ENCODE results near the gene NOTCH1. TPM values are rescaled to one million over a fixed set of nuclear protein-coding genes. Genes with fewer than 3 reads are reported as not detected.

NOTCH1 gene
- total RNA-seq, 1 donor from 2014 or later = 113 TPM

DNA sequence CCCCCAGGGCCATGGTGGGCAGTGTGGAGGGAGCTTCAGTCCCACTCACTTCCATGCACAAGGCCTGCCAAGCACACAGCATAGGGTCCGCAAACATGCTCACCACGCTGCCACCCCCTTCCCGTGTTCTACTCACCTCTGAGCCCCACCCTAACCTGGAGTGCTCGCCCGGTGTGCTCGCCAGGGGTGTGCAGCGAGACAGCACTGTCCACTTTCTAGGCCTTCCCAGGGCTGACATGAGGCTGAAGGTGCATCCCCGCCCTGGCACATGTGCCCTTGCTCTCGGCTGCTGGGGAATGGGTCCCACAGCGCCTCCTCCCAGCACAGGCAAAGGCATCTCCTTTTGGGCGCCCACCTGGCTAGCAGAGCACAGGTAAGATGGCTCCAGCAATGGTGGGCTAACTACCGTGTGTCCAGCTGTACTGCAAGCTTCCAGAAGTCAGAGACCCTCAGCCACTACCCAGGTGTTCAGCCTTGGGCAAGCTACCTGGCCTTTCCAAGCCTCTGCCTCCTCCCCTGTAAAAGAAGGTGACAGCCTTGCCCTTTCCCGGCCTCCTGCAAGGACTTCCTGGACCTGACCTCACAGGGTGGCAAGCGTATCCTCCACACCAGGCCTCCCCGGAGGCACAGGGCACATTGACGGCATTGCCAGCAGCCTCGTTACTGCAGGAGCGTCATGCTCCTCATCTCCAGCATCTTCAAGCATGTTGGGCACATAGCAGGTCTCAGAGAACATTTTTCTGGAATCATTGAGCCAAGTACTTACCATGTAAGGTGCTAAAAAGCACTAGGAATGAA is 58.8 kb downstream of the NOTCH1 start:
- Mint-ChIP-seq H3K4me1 (peaks cover 5% of the 10 kb centered on the region), H3K9me3 (no peaks in the 10 kb centered on the region), H3K27me3 (peaks cover 2% of the 10 kb centered on the region), H3K4me3 (no peak overlapping the region), H3K36me3 (ENCODE audit: low read depth) (peaks cover 2% of the 10 kb centered on the region), H3K27ac (no peak overlapping the region)
- no peak for DNase-seq
- intact Hi-C loops (cut with micrococcal nuclease) = no loop called here

GRCh38 chr9:136486131-136486530 is 59.7 kb downstream of the NOTCH1 start:
- Mint-ChIP-seq H3K27me3 (peaks cover 2% of the 10 kb centered on the region), H3K9me3 (no peaks in the 10 kb centered on the region), H3K4me3 (no peak overlapping the region), H3K4me1 (peaks cover 12% of the 10 kb centered on the region), H3K27ac (no peak overlapping the region), H3K36me3 (ENCODE audit: low read depth) (peaks cover 4% of the 10 kb centered on the region)
- intact Hi-C loops (cut with micrococcal nuclease) = no loop called here
- DNase-seq = no peak

GRCh38 chr9:136485049-136486045 is 60.5 kb downstream of the NOTCH1 start:
- Mint-ChIP-seq H3K4me3 (peak overlapping the region; percentile 57), H3K27ac (no peak overlapping the region), H3K9me3 (no peaks in the 10 kb centered on the region), H3K27me3 (peaks cover 2% of the 10 kb centered on the region), H3K4me1 (peaks cover 13% of the 10 kb centered on the region), H3K36me3 (ENCODE audit: low read depth) (peaks cover 6% of the 10 kb centered on the region)
- peak; percentile 94 for DNase-seq
- intact Hi-C loops (cut with micrococcal nuclease) = loop anchor here (1.0 kb wide), 1 partner anchor 146 kb away; no protein-coding TSS in a partner anchor

GRCh38 chr9:136484153-136485048 is 61.4 kb downstream of the NOTCH1 start:
- peaks cover 18% of the 10 kb centered on the region for H3K4me1 Mint-ChIP-seq
- H3K27me3 Mint-ChIP-seq = peaks cover 2% of the 10 kb centered on the region
- intact Hi-C loops (cut with micrococcal nuclease) = loop anchor here (1.0 to 5.0 kb wide), 3 partner anchors 82 to 968 kb away; partner anchors contain the start of gene SNAPC4
- H3K36me3 Mint-ChIP-seq (ENCODE audit: low read depth) = peaks cover 10% of the 10 kb centered on the region
- H3K4me3 Mint-ChIP-seq = peak overlapping the region; percentile 57
- H3K9me3 Mint-ChIP-seq = no peaks in the 10 kb centered on the region
- H3K27ac Mint-ChIP-seq = peak overlapping the region; percentile 58
- DNase-seq = peak; percentile 70

DNA sequence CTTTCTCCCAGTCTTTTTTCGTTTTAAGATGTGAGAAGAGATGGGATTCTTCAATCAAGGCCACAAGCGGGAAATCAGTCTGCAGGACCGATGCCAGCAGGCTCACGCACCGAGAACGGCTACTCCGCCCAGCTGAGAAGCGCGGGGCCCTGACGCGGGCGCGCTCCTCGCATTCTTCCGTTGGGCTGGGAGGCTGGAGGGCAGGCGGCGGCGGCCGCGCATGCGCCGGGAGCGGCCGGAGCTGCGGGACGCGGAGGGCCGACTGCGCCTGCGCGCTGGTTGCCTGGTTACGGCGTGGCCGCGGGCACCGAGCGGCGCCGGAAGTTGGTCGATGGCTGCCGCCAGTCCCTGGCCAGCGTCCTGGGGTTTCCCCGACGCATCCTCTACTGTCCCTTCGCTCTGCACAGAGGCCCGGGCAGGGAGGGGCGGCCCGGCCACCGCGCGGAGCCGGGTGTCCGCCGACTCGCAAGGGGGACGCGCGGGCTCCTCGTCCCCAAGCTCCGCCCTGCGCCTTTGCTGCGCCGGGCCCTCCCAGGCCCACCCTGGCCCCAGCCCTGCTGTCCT is 62.2 kb downstream of the NOTCH1 start:
- Mint-ChIP-seq H3K27me3 (peaks cover 2% of the 10 kb centered on the region), H3K9me3 (no peaks in the 10 kb centered on the region), H3K36me3 (ENCODE audit: low read depth) (peaks cover 14% of the 10 kb centered on the region), H3K4me3 (peak overlapping the region; percentile 94), H3K4me1 (peaks cover 18% of the 10 kb centered on the region), H3K27ac (peak overlapping the region; percentile 96)
- intact Hi-C loops (cut with micrococcal nuclease) = loop anchor here (1.0 to 5.0 kb wide), 4 partner anchors 56 to 969 kb away; partner anchors contain the start of genes QSOX2 and SNAPC4
- DNase-seq = peak; percentile 99

GRCh38 chr9:136482793-136483588 is 62.9 kb downstream of the NOTCH1 start, which contains the start of gene SEC16A:
SEC16A (minus strand) TSS chr9:136483040; CDS start chr9:136477615, 5,425 bp downstream.
- Mint-ChIP-seq H3K27ac (peak within 1 kb of the TSS; percentile 97), H3K4me1 (peaks cover 20% of the 10 kb centered on the region), H3K36me3 (ENCODE audit: low read depth) (peaks cover 17% of the 10 kb centered on the region), H3K27me3 (peaks cover 2% of the 10 kb centered on the region), H3K9me3 (no peaks in the 10 kb centered on the region), H3K4me3 (peak within 1 kb of the TSS; percentile 94)
- intact Hi-C loops (cut with micrococcal nuclease) = loop anchor here (1.0 to 5.0 kb wide), 4 partner anchors 56 to 969 kb away; partner anchors contain the start of genes QSOX2 and SNAPC4
- DNase-seq = peak; percentile 99

- no peaks in the 10 kb centered on the region for H3K9me3 Mint-ChIP-seq
- H3K4me1 Mint-ChIP-seq = peaks cover 20% of the 10 kb centered on the region
- DNase-seq = peak; percentile 84
- H3K4me3 Mint-ChIP-seq = peak overlapping the region; percentile 94
- H3K27ac Mint-ChIP-seq = peak overlapping the region; percentile 82
- intact Hi-C loops (cut with micrococcal nuclease) = loop anchor here (2.0 to 5.0 kb wide), 3 partner anchors 80 to 970 kb away; partner anchors contain the start of genes QSOX2 and SNAPC4
- peaks cover 2% of the 10 kb centered on the region for H3K27me3 Mint-ChIP-seq
- H3K36me3 Mint-ChIP-seq (ENCODE audit: low read depth) = peaks cover 24% of the 10 kb centered on the region
Measured at GRCh38 chr9:136482046-136482792, 63.6 kb downstream of the NOTCH1 start.

DNA sequence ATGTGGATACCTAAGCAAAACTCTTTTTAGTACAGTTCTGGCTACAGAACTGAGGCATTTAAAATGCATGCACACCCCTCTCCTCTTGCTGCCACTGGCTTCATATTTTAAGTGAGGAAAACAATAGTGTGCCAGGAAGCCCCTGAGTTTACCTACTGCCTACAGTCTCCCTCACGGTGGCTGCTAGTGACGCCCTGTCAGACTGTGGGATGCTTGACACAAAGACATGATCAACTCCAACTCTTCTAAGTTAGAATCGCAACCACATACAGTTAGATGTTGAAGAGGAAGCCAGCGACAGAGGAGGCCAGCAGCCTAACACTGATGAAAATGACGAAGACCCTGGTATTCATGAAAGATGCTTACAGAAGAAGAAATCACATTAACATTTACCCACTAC is 64.3 kb downstream of the NOTCH1 start:
- intact Hi-C loops (cut with micrococcal nuclease) = loop anchor here (5.0 kb wide), 2 partner anchors 79 to 971 kb away; partner anchors contain the start of gene SNAPC4
- peaks cover 2% of the 10 kb centered on the region for H3K27me3 Mint-ChIP-seq
- peaks cover 20% of the 10 kb centered on the region for H3K4me1 Mint-ChIP-seq
- peak; percentile 66 for DNase-seq
- no peaks in the 10 kb centered on the region for H3K9me3 Mint-ChIP-seq
- H3K4me3 Mint-ChIP-seq = peak overlapping the region; percentile 94
- peaks cover 27% of the 10 kb centered on the region for H3K36me3 Mint-ChIP-seq (ENCODE audit: low read depth)
- H3K27ac Mint-ChIP-seq = peak overlapping the region; percentile 82

GRCh38 chr9:136476369-136477150 is 69.3 kb downstream of the NOTCH1 start:
- H3K4me1 Mint-ChIP-seq = peaks cover 13% of the 10 kb centered on the region
- DNase-seq = no peak
- H3K9me3 Mint-ChIP-seq = no peaks in the 10 kb centered on the region
- intact Hi-C loops (cut with micrococcal nuclease) = no loop called here
- no peak overlapping the region for H3K27ac Mint-ChIP-seq
- no peaks in the 10 kb centered on the region for H3K27me3 Mint-ChIP-seq
- no peak overlapping the region for H3K4me3 Mint-ChIP-seq
- peaks cover 42% of the 10 kb centered on the region for H3K36me3 Mint-ChIP-seq (ENCODE audit: low read depth)

GRCh38 chr9:136474974-136475865 is 70.6 kb downstream of the NOTCH1 start:
- Mint-ChIP-seq H3K4me3 (no peak overlapping the region), H3K4me1 (peaks cover 8% of the 10 kb centered on the region), H3K27me3 (no peaks in the 10 kb centered on the region), H3K9me3 (no peaks in the 10 kb centered on the region), H3K36me3 (ENCODE audit: low read depth) (peaks cover 45% of the 10 kb centered on the region), H3K27ac (no peak overlapping the region)
- no peak for DNase-seq
- intact Hi-C loops (cut with micrococcal nuclease) = no loop called here
